Measurements from ENCODE around the gene CFAP45.

The CFAP45 gene

DNA sequence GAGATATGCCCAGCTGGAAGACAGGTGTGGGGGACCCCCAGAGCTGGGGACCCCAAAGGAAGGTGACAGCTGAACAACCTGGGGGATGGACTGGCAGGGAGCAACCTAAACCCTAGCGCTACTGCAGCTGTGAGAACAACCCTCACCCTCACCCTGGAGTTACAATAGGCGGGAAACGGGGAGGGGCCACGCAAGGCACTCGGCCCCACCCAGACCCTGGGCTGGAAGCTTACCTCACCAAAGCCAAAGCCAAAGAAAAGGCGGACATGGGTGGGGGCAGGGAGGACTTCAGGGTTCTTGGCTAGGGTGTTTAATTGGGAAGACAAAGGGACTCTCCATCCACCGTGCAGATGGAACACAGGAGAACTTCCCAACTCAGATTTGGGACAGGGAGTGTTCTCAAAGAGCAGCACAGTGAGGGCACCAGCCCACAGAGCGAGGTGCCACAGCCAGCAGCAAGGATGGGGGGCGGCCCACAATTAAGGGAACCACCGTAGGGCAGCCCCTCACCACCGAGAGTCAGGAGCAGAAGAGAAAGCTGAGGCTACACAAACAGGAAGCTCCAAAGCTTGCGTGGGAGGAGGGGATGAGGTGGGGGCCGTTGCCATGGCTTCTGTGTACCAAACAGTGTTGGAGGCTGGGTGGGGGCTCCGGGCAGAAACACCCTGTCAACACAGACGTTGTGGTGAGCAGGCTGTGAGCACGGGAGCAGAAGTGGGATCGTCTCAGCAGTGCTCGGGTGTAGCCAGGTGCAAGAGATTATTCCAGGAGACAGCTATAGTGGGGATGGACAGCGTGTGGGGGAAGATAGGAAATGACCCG, 23.4 kb upstream of the CFAP45 start:
- DNase-seq = peak; percentile 92

DNA sequence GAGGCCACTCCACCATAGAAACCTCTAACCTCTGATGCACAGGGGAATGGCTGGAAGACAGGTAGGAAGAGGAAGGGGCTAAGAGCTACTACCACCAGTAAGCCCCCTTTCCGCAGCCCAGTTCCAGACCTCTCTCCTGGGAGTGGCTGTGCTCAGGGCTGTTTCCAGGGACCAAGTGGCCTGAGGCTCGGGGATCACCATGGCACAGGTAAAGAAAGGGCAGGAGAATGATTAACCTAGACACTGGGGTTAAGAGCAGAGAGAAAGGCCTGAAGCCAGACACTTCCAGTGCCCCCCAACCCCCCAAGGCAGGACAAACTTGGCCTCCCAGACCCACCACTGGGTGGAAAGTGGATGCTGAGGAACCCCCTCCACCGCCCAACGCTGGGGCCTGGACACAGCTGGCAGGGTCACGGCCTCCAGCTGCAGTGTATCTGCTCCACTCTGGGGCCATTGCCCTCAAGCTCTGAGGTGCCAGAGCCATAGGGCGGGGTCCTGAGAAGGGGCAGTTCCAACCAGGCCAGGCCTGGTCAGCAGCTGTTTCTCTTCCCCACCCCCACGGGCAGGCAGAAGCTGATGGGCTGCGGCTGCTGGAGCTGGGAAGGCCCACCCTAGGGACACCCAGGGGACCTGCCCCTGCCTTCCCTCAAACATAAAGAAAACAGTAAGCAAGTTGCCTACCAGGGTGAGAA, 22.7 kb upstream of the CFAP45 start:
- DNase-seq = no peak

DNA sequence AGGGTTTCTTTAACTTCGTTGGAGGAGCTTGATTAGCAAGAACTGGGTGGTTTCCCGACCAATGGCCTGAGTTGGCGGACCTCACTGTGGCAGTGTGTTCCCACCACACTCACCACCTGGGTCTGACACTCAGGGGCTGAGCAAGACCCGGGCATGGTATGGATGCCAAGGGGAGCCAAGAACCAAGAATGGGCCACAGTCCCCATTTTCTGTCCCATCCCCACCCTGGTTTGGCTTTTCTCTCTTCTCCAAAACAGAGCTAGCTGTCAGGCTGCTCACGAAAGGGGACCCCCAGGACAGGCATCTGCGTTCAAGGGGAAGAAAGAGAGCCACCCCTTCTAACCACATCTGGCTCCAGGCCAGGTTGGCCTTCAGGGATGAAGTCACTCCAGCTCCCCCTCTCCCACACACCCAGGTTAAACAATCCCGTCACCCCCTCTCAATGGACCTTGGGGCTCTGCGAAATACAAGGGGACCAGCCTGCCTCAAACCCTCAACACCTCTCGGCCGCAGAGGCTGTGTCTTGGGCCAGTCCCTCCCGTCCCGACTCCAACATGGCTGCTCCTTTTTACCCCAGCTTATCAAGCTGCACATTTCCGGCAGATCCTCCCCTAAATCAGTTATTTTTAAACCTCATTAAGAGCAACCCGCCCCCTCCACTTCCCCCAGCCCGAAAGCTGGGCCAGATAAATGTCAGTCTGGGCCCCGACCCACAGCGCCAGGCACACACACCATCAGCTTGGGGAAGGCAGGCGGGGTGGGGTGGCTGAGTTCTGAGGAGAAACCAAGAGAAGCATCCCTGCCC, 21.9 kb upstream of the CFAP45 start:
- no peak for DNase-seq

DNA sequence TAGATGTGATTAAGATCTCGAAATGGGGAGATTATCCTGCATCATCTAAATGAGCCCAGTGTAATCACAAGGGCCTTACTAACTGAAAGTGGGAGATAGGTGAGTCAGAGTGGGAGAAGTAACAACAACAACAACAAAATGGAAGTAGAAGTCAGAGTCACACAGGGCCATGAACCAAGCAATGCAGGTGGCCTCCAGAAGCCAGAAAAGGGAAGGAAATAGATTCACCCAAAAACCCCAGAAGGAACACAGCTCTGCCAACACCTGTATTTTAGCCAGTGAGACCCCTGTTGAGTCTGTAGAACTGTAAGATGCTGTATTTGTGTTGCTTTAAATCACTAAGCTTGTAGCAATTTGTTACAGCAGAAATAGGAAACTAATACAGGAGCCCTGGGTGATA, 21.3 kb upstream of the CFAP45 start:
- no peak for DNase-seq

DNA sequence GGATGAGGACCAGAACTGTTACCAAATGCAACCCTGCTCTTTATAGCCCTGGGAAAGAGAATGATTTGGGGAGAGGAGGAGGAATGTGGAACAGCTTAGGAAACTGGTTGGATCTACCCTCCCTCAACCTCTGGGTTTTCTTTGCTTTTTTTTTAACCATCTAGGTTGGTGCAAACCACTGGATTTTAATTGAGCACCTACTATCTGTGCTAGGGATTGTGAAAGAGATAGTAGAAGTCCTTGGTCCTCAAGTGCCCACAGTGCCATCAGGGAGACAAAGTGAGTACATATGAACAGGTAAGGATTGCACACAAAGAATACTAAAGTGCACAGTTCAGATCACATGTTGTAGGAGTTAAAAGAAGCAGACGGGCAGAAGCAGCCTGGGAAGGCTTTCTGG, 20.7 kb upstream of the CFAP45 start:
- no peak for DNase-seq

DNA sequence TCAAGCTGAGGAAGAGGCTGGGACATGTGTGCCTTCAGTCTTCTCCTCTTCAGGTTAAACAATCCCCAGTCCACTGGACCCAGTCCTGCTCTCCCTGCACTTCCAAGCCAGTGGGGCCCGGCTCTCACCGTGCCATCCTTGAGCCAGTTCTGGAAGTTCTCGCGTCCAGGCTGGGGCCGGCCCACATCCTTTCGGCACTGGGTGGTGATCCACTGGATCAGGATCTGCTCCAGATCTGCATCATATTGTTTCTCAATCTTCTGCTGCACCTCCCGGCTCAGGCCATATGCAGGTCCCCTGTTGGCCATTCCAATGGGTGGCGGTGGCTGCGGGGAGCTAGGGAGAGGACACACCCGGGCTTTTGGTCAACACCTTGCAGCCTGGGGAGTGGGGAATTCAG, 20.2 kb upstream of the CFAP45 start:
- DNase-seq = no peak

DNA sequence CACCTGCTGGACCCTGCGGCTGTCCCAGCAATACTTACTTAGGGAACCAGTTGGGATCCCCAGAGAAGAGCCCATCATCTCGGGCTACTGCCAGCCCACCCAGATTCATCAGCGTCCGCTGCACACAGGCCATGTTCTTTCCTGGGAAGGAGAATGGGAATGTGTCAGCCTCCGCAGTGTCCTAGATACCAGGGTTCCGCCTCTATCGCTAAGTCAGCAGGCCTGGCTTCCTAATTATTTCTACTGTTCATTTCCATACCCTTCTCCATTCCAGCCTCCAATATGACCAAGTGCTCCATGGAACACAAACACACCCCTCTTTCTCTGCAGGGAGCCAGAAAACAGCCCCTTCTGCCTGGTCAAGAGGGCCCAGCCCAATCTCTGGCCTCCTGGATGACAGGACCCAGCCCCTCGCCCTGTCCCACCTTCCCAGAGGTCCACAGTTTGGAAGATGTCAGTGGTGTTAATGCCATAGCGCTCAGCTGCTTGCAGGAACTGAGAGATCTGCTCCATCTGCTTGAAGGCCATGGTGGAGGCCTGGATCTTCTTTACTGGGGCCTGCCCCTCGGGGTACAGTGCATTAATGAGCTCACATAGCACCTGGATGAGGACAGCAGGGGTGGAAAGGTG, 19.4 kb upstream of the CFAP45 start:
- no peak for DNase-seq

DNA sequence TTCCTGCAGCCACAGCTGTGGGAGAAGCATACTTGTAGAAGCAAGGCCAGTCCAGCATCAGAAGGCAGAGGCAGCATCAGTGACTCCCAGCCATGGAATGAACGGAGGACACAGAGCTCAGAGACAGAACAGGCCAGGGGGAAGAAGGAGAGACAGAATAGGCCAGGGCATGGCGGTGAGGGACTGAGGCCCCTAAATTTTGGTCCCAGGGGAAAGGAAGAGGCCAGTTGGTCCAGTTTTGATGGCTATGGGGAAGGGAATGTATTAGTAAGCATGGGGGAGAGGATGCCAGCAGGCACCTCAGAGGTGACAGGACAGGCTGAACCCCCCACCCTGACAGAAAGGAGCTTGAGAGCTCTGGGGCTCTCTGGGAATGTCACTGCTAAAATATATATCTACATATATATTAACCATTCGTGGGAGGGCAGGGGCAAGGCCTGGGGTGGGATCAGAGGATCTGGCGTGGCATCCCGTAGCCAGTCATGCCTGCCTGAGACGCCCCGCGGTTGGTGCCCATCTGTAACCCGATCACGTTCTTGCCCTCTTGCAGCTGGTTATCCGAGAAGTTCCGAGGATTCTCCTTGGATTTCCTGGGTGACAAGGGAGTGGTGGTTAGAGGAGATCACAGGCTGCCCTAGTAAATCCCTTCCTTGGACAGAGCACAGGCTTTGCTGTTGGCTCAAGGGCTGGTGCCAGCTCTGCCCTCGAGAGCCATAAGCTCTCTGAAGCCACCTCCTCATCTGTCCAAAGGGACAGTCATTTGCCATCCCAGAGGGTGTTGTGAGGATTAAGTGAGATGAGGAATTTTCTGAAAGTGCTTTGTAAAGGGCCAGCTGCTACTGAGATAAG, 18.6 kb upstream of the CFAP45 start:
- no peak for DNase-seq

DNA sequence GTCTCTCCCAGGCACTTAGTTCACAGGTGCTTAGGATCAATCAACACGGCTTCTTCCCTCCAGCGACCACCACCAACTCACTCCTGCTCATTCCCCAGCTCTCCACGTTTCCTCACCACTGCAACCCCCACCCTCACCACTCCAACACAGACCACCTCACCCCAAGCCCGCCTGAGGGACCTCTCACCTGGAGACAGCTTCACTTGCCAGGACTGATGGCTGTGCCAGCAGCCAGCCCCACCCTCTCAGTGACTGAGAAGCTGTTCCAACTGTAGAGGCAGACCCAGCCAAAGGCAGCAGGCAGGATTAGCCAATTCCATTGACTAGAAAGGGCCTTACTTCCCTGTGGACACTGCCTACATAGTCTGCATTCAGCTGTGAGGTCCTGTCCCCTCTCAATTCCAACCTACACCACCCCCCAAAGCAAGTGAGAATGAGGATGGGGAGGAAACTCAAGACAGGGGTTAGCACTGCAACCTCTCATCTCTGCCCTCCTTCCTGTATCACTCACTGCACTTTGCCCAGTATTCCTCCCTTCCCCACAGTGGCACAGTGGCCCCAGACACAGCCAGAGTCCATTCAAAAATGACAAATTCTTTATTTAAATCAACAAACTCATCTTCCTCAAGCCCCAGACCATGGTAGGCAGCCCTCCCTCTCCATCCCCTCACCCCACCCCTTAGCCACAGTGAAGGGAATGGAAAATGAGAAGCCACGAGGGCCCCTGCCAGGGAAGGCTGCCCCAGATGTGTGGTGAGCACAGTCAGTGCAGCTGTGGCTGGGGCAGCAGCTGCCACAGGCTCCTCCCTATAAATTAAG, 17.8 kb upstream of the CFAP45 start:
- no peak for DNase-seq

DNA sequence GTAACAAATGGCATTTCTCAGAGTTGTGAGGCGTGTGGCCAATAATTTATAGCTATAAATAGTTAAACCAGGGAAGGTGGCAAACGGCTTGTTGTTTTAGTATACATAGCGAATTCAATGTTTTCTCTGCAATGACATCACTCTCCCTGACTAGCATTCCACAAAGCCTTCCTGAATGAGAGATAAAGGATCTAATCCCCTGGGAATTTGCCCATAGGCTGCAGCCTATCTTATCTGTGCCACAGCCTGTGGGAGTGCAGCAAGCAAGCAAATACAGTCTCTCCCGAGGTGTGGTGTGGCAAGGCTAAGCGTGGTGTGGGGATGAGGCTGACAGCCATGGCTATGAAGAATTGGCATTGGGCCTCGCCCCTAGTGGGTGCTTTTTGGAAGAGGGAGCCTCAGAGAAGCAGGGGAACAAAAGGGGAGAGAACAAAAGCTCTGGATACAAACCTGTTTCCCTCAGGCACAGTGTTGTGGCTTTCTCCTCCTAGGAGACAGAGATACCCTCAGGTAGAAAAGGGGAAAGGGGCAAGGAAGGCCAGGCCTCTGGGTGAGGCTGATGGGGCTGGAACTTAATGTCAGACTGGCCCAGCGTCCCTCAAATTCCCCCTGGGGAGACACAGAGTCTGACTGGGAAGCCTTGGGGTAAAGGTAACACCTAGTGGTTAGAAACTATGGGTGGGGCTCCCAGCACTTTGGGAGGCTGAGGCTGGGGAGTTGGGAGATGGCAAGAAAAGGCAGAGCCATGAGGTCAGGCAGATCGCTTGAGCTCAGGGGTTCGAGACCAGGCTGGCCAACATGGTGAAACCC, 16.5 kb upstream of the CFAP45 start:
- no peak for DNase-seq

DNA sequence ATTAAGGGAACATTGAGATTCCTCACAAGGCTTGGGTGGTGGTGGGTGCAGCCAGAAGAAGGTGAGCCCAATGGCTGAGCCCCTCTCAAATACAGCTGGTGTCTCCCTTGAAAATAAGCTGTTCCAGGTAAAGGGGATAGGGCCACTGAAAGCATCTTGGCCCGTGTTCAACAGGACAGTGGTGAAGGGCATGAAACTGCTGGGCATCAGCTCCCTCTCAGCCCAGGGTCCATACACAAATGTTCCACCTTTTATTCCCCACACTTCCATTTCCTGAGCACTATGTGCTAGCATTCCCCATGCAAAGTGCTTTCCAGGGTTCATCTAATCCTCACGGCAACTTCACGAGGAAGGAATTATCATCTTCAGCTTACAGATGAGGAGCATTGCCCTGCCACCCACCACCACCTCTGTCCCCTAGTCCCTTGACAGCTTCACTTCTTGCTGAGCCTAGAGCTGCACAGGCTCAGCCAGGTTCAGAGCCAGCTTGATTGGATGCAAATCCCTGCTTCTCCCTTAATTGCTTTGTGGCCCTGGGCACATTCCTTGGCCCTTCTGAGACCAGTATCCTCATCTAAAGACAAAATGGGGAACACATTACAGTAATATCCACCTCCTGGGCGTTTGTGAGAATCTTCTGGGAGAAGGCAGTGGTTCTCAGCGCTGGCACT, 15.7 kb upstream of the CFAP45 start:
- no peak for DNase-seq

DNA sequence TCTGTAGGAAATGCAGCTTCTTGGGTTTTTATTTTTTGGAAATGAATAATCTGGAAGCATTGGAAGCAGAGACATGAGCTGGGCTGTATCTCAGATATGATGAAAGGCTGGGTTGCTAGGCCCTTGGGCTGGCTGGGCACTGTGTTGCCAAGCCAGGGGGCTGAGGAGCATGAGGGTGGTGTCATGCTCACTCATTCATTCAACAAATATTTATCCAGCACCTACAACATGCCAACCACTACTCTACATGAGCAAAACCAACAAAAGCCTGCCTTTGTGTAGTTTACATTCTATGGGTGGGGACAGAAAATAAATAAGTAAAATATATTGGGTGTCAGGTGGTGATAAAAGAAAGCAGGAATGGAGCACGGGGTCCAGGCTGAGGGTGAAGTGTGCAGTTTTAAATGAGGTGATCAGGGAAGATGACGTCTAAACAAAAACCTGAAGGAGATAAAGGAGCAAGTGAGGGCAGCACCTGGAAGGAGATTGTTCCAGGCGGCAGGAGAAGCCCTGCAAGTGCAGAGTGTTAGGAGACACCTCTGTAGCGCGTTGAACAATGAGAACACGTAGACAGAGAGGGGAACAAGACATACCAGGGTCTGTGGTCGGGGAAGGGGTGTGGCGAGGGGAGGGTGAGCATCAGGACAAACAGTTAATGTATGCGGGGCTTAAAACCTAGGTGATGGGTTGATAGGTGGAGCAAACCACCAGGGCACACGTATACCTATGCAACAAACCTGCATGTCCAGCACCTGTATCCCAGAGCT, 14.5 kb upstream of the CFAP45 start:
- no peak for DNase-seq

DNA sequence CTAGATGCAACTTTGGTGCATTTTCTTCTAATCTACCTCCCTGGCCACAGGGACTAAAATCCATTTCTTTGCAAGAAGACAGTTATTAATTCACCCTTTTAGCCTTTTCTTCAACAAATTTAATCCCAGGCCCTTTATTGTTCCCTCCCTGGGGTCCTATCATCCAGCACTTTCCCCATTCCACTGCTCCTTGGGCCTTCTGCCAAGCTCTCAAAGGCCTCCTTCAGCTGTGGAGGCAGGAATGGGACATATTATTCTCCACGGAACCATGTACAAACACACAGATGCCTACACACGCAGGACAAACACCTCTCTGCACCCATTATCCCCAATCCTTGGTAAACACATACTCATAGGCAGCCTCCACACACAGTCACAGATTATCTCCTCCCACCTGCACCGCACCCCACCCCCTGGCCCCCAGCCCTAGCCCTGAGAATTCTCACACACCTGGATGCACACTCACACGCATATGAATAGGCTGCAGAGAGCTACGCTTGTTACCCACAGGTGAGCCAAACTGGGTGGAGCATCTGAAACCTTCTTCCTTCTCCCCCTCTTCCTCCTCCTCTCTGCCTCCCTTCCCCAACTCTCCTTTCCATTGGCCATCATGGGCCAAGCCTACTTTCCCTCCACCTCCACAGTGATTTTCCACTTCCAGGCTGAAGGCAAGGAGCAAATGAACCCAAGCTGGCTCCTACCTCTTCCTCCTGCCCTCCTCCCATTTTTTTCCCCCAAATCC, 13.7 kb upstream of the CFAP45 start:
- no peak for DNase-seq

DNA sequence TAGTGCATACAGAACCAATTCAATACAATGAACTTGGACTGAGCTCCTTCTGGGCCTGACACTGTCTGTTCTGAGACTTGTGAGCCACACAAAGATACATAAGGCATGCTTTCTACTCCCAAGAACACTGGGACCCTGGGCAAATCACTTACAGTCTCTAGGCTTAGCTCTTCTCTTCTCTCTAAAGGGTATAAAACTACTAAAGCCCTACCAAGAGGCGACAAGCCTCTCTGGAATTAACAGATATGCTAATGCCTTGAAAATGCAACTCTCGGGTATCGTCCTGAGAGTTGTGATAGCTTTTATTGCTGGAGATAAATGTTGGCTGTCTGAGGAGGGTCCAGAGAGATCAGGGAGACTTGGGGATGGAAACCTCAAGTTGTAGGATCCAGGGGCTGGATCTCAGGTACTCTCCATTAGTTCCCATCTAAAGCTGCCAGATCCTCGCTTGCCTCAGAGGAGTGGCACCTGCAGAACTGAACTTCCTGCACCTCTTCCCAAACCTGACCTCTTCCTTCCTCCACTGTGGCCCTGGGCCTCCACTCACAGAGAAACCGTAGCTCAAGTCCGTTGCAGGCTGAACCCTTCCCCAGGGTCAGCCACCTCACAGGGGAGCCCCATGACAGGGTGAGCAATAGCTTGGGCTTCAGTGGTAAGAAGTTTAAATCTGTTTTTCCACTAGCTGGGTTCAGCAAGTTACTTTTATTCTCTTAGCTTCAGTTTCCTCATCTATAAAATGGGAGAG, 11.5 kb upstream of the CFAP45 start:
- DNase-seq = no peak

DNA sequence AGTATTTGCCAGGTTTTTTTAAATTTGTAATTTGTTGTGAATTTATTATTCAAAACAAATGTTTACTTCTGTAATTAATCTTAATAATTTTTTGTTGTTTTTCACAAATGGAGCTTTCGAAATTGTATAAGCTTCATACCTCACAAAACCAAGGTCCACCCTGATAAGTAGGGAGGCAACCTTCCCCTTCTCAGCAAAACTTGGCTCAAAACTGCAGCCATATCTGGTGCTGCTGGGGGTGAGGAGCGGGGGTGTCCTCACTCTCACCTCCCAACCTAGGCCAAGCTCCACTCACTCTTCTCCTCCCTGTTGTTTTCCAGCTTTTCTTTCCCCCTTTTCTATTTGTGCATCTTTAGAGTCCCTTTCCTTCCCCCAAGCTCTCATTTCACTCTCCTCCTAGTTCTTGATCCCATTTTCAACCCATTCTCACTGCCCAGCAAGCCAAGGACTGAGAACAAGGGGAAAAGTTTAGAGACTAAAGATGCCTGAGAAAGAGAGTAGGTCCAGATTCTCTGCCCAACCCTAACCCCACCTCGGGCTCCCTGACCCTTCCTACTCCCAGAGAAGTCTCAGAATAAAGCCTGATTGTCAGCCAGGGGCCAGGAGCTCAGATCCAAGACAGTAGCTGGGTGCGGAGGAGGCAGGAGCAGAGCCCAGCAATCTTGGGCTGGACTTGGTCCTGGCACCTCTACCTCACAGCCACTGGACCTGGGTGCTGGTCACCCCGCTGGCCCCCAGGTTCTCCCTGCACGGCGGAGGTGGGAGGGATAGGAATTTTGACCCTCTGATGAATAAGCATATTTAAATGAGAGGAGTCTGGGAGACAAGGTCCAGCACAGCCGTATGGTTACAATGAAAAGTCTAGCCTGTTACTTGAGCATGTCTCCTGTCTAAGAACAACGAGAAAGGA, 8.3 kb upstream of the CFAP45 start:
- DNase-seq = no peak

DNA sequence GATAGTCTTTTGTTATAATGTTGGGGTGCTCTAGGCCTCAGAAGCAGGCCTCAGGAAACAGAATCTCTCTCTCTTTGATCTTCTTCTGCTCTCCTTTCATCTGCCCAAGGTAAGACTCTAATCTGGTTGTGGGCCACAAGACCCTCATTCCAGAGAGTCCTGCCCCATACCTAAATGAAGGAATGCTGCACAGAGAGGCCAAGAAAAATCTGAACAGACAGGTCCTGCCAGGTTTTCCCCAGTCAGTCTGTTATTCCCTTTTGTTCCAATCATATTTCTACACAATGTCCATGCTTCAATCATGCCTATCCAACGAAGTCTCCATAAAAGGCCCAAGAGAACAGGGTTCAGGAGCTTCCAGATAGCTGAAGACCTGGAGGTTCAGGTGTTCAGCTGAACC, 7.0 kb upstream of the CFAP45 start:
- no peak for DNase-seq

All from activated CD4-positive, alpha-beta T cell treated with anti-CD3 and anti-CD28 coated beads, Interleukin-2, amount 50 U/mL, for 1 hour (primary cell).